H9 (cell line): Measurements from ENCODE around the gene SWI5. TPM values are rescaled to one million over a fixed set of nuclear protein-coding genes. Genes with fewer than 3 reads are reported as not detected.

ENCODE experiments used
- DNase-seq: peaks from one replicate; pipeline ENCODE4 v3.0.0-alpha.2; 2017
- H2AFZ ChIP-seq: one replicate; pipeline ENCODE4 v1.6.1; 2013; ENCODE audit warnings: mild to moderate bottlenecking, low read length, control low read depth, moderate library complexity
- H2AK5ac ChIP-seq: 2 replicates; pipeline ENCODE4 v1.6.1; 2013; ENCODE audit warnings: low read length, control low read depth, mixed read lengths; ENCODE audit not compliant: insufficient read length
- H2BK120ac ChIP-seq: one replicate; pipeline ENCODE4 v1.6.1; 2013; ENCODE audit warnings: low read depth, mild to moderate bottlenecking, low read length, control low read depth, inconsistent platforms; ENCODE audit not compliant: poor library complexity, severe bottlenecking
- H2BK12ac ChIP-seq: 2 replicates; pipeline ENCODE4 v1.6.1; 2013; ENCODE audit warnings: low read length, control low read depth, mixed read lengths, low read depth; ENCODE audit not compliant: insufficient read length
- H2BK15ac ChIP-seq: 2 replicates; pipeline ENCODE4 v1.6.1; 2013; ENCODE audit warnings: low read depth, low read length, control low read depth
- H2BK20ac ChIP-seq: one replicate; pipeline ENCODE4 v1.6.1; 2013; ENCODE audit warnings: low read depth, mild to moderate bottlenecking, low read length, control low read depth, inconsistent platforms; ENCODE audit not compliant: poor library complexity, severe bottlenecking
- H2BK5ac ChIP-seq: 2 replicates; pipeline ENCODE4 v1.6.1; 2013; ENCODE audit warnings: low read length, control low read depth, mixed read lengths; ENCODE audit not compliant: insufficient read length
- H3K14ac ChIP-seq: 2 replicates; pipeline ENCODE4 v1.6.1; 2013; ENCODE audit warnings: low read length, control low read depth; ENCODE audit not compliant: insufficient read depth
- H3K18ac ChIP-seq: 2 replicates; pipeline ENCODE4 v1.6.1; 2013; ENCODE audit warnings: low read depth, mild to moderate bottlenecking, mixed read lengths, low read length, control low read depth; ENCODE audit not compliant: insufficient read length
- H3K23ac ChIP-seq: 2 replicates; pipeline ENCODE4 v1.6.1; 2013; ENCODE audit warnings: low read length, control low read depth, mixed read lengths, low read depth; ENCODE audit not compliant: insufficient read length
- H3K23me2 ChIP-seq: 2 replicates; pipeline ENCODE4 v1.6.1; 2013; ENCODE audit warnings: low read depth, mild to moderate bottlenecking, mixed read lengths, low read length, control low read depth; ENCODE audit not compliant: insufficient read length, poor library complexity, severe bottlenecking
- H3K27ac ChIP-seq: 2 replicates; pipeline ENCODE4 v1.5.1; 2013; ENCODE audit warnings: low read length, control low read depth, mixed read lengths, low read depth; ENCODE audit not compliant: insufficient read length
- H3K27me3 ChIP-seq: 2 replicates; pipeline ENCODE4 v1.6.1; 2013; ENCODE audit warnings: low read length, control low read depth, inconsistent platforms; ENCODE audit not compliant: insufficient read depth
- H3K4ac ChIP-seq: 2 replicates; pipeline ENCODE4 v1.6.1; 2013; ENCODE audit warnings: low read depth, mild to moderate bottlenecking, control low read depth, inconsistent platforms, low read length, moderate library complexity
- H3K4me1 ChIP-seq: 2 replicates; pipeline ENCODE4 v1.6.1; 2013; ENCODE audit warnings: low read length, control low read depth, inconsistent platforms; ENCODE audit not compliant: insufficient read depth
- H3K4me2 ChIP-seq: 2 replicates; pipeline ENCODE4 v1.6.1; 2013; ENCODE audit warnings: low read length, control low read depth, mixed read lengths; ENCODE audit not compliant: insufficient read length, insufficient read depth
- H3K56ac ChIP-seq: 2 replicates; pipeline ENCODE4 v1.6.1; 2013; ENCODE audit warnings: low read depth, mild to moderate bottlenecking, mixed read lengths, low read length, control low read depth; ENCODE audit not compliant: insufficient read length
- H3K79me1 ChIP-seq: 2 replicates; pipeline ENCODE4 v1.6.1; 2013; ENCODE audit warnings: low read depth, mild to moderate bottlenecking, moderate library complexity, low read length, control low read depth, inconsistent platforms; ENCODE audit not compliant: insufficient read depth, poor library complexity, severe bottlenecking
- H3K79me2 ChIP-seq: 2 replicates; pipeline ENCODE4 v1.6.1; 2013; ENCODE audit warnings: low read length, control low read depth, inconsistent platforms; ENCODE audit not compliant: insufficient read depth
- H3K9ac ChIP-seq: 2 replicates; pipeline ENCODE4 v1.6.1; 2013; ENCODE audit warnings: low read length, control low read depth, mixed read lengths; ENCODE audit not compliant: insufficient read length; ENCODE audit errors: extremely low read depth
- H3K9me3 ChIP-seq: one replicate; pipeline ENCODE4 v1.6.1; 2013; ENCODE audit warnings: low read depth, low read length, inconsistent platforms; ENCODE audit not compliant: control insufficient read depth
- H3T11ph ChIP-seq: one replicate; pipeline ENCODE4 v1.6.1; 2013; ENCODE audit warnings: mild to moderate bottlenecking, low read length, control low read depth, inconsistent platforms
- H4K20me1 ChIP-seq: one replicate; pipeline ENCODE4 v1.6.1; 2013; ENCODE audit not compliant: control insufficient read depth, insufficient read length, insufficient read depth
- H4K5ac ChIP-seq: 2 replicates; pipeline ENCODE4 v1.6.1; 2013; ENCODE audit warnings: low read depth, mild to moderate bottlenecking, mixed read lengths, low read length, control low read depth; ENCODE audit not compliant: insufficient read length
- H4K8ac ChIP-seq: replicated peaks from 2 replicates; pipeline ENCODE4 v1.6.1; 2013; ENCODE audit warnings: low read length, control low read depth, mixed read lengths, low read depth; ENCODE audit not compliant: insufficient read length
- H4K91ac ChIP-seq: 2 replicates; pipeline ENCODE4 v1.6.1; 2013; ENCODE audit warnings: low read depth, mild to moderate bottlenecking, moderate library complexity, mixed read lengths, low read length, control low read depth; ENCODE audit not compliant: insufficient read length
- H3K27ac Mint-ChIP-seq, 3 experiments: 2 replicates in 2 of 3; 3 replicates in 1 of 3; pipeline ENCODE4 v1.8.0; 2020 to 2021; ENCODE audit warnings: mixed read lengths in 3 of 3, mild to moderate bottlenecking in 1 of 3, moderate library complexity in 1 of 3
- H3K27me3 Mint-ChIP-seq: 2 replicates; pipeline ENCODE4 v1.8.0; 2021; ENCODE audit warnings: low read depth, mild to moderate bottlenecking, moderate library complexity, mixed read lengths
- H3K36me3 Mint-ChIP-seq, 3 experiments: 2 replicates in 2 of 3; 3 replicates in 1 of 3; pipeline ENCODE4 v1.8.0; 2020 to 2021; ENCODE audit warnings: low read depth in 3 of 3, mixed read lengths in 3 of 3; ENCODE audit not compliant: insufficient read depth in 1 of 3
- H3K4me1 Mint-ChIP-seq, 2 experiments: 2 replicates each; pipeline ENCODE4 v1.8.0; 2020; ENCODE audit warnings: mixed read lengths in 2 of 2
- H3K4me3 Mint-ChIP-seq, 2 experiments: 2 replicates in 1 of 2; 3 replicates in 1 of 2; pipeline ENCODE4 v1.8.0; 2020 to 2021; ENCODE audit warnings: mild to moderate bottlenecking in 2 of 2, mixed read lengths in 2 of 2, moderate library complexity in 1 of 2
- H3K9me3 Mint-ChIP-seq, 2 experiments: 2 replicates in 1 of 2; 3 replicates in 1 of 2; pipeline ENCODE4 v1.8.0; 2020; ENCODE audit warnings: mild to moderate bottlenecking in 2 of 2, mixed read lengths in 2 of 2, moderate library complexity in 1 of 2
- WGBS: extraction: QIAGEN DNeasy Blood & Tissue Kit; methylation state at CpG from one replicate; pipeline ENCODE4 v1.1.7; 2013; ENCODE audit warnings: missing lambda C conversion rate, low lambda C conversion rate, mixed read lengths; ENCODE audit not compliant: insufficient read length; ENCODE audit errors: extremely low coverage; 5-methylcytosine and 5-hydroxymethylcytosine counted together
- total RNA-seq: library from RNA; stranded (reverse); gene quantifications from 2 replicates; pipeline ENCODE4 v1.2.1, GENCODE V29; 2021
- TF ChIP-seq, protein P1 (sequence below): fragments of 200-600 bp; sonication (generic); conservative IDR thresholded peaks from 3 replicates; pipeline ENCODE4 v1.8.0; 2021; ENCODE audit warnings: antibody characterized with exemption, mild to moderate bottlenecking

SWI5 gene
- total RNA-seq, 1 experiment from 2014 or later, result 25.6 TPM

- Histone ChIP-seq H2BK20ac (no peak overlapping the region), H3K9ac (no peak overlapping the region), H4K91ac (no peak overlapping the region), H3K4me2 (no peak overlapping the region), H3K27ac (no peak overlapping the region), H2BK15ac (no peak overlapping the region), H2AFZ (no peak overlapping the region), H2BK5ac (no peak overlapping the region), H3K27me3 (no peaks in the 10 kb centered on the region), H3K23me2 (peaks cover 4% of the 10 kb centered on the region), H4K8ac (no peak overlapping the region), H3K23ac (no peak overlapping the region), H2AK5ac (no peak overlapping the region), H3K79me1 (no peaks in the 10 kb centered on the region), H4K20me1 (peaks cover 5% of the 10 kb centered on the region), H3K56ac (no peak overlapping the region), H3K79me2 (no peaks in the 10 kb centered on the region), H3K4ac (no peak overlapping the region), H3K4me1 (peaks cover 5% of the 10 kb centered on the region; the same call in 1 of the 2 replicates), H3T11ph (no peak overlapping the region), H3K9me3 (no peaks in the 10 kb centered on the region), H3K14ac (no peak overlapping the region; the same call in 1 of the 2 replicates), H2BK120ac (no peak overlapping the region), H4K5ac (no peak overlapping the region), H2BK12ac (no peak overlapping the region), H3K18ac (no peak overlapping the region)
- no peak overlapping the region; a peak in 1 of 7 replicates for H3K27ac Mint-ChIP-seq
- peaks cover 9 to 17% (median 12%) of the 10 kb centered on the region in 3 experiments; a peak in 6 of 7 replicates for H3K36me3 Mint-ChIP-seq
- no CpG with 5 or more reads among the region's 2 CpGs for WGBS
- peaks cover 6% of the 10 kb centered on the region for H3K27me3 Mint-ChIP-seq
- TF ChIP-seq, protein P1, sequence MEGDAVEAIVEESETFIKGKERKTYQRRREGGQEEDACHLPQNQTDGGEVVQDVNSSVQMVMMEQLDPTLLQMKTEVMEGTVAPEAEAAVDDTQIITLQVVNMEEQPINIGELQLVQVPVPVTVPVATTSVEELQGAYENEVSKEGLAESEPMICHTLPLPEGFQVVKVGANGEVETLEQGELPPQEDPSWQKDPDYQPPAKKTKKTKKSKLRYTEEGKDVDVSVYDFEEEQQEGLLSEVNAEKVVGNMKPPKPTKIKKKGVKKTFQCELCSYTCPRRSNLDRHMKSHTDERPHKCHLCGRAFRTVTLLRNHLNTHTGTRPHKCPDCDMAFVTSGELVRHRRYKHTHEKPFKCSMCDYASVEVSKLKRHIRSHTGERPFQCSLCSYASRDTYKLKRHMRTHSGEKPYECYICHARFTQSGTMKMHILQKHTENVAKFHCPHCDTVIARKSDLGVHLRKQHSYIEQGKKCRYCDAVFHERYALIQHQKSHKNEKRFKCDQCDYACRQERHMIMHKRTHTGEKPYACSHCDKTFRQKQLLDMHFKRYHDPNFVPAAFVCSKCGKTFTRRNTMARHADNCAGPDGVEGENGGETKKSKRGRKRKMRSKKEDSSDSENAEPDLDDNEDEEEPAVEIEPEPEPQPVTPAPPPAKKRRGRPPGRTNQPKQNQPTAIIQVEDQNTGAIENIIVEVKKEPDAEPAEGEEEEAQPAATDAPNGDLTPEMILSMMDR, result no peak
- H3K4me1 Mint-ChIP-seq, result peaks cover 25 to 33% of the 10 kb centered on the region in 2 experiments
- H3K9me3 Mint-ChIP-seq, result no peaks in the 10 kb centered on the region; a peak in 1 of 5 replicates
- no peak overlapping the region for H3K4me3 Mint-ChIP-seq
- DNase-seq, result no peak
Observed at GRCh38 chr9:128246471-128246870, 29.6 kb upstream of the SWI5 start.
